Measurements from ENCODE around the gene SPNS2.

DNA sequence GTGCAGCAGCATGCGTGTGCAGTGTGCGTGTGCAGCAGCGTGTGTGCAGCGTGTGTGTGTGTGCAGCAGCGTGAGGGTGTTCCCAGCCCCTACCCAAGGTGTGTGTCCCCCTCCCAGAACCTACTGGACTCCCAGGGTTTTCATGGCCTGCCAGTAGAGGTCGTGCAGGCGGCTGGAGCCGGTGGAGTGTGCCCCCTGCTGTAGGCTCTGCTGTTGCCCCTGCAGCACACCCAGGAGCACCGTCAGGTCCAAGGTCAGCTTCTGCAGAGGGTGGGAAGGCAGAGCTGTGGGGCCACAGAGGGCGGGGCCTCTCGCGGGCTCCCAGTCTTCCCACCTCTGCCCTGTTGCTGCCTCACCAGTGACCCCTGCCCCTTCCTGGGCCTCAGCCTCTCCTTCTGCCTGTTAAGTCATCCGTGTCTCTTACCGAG lies 41.6 kb downstream of the SPNS2 start:
- TF ChIP-seq, protein P1, sequence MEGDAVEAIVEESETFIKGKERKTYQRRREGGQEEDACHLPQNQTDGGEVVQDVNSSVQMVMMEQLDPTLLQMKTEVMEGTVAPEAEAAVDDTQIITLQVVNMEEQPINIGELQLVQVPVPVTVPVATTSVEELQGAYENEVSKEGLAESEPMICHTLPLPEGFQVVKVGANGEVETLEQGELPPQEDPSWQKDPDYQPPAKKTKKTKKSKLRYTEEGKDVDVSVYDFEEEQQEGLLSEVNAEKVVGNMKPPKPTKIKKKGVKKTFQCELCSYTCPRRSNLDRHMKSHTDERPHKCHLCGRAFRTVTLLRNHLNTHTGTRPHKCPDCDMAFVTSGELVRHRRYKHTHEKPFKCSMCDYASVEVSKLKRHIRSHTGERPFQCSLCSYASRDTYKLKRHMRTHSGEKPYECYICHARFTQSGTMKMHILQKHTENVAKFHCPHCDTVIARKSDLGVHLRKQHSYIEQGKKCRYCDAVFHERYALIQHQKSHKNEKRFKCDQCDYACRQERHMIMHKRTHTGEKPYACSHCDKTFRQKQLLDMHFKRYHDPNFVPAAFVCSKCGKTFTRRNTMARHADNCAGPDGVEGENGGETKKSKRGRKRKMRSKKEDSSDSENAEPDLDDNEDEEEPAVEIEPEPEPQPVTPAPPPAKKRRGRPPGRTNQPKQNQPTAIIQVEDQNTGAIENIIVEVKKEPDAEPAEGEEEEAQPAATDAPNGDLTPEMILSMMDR (optimal IDR thresholded peaks at IDR 0.05 in 1 of 3, IDR thresholded peaks at IDR 0.05 in 1 of 3, conservative IDR thresholded peaks at IDR 0.05 in 1 of 3; ENCODE audit: extremely low read depth in 1 of 3, insufficient read depth in 2 of 3, low read length in 3 of 3): peak in 1 of 3 experiments; percentile 22
- TF ChIP-seq EZH2 (IDR thresholded peaks at IDR 0.05; ENCODE audit: low read length): no peak
